Measurements from ENCODE around the gene BRINP3. TPM values are rescaled to one million over a fixed set of nuclear protein-coding genes. Genes with fewer than 3 reads are reported as not detected.

BRINP3 gene
- total RNA-seq, 1 donor from 2014 or later = not detected

GRCh38 chr1:190353538-190354101 lies 124.0 kb downstream of the BRINP3 start:
- no peaks in the 10 kb centered on the region for H3K4me1 ChIP-seq (ENCODE audit: insufficient read depth, low read length)
- no peak overlapping the region for H3K4me2 ChIP-seq (ENCODE audit: low read length)
- no peaks in the 10 kb centered on the region for H3K36me3 Mint-ChIP-seq (ENCODE audit: low read depth, unreplicated experiment)
- no peak overlapping the region for H3K9ac ChIP-seq (ENCODE audit: low read length)
- H3K27me3 ChIP-seq (ENCODE audit: insufficient read depth, low read length) = no peaks in the 10 kb centered on the region
- no peaks in the 10 kb centered on the region for H3K79me2 ChIP-seq (ENCODE audit: insufficient read depth, low read length)
- no peaks in the 10 kb centered on the region for H3K27me3 Mint-ChIP-seq (ENCODE audit: low read depth, unreplicated experiment)
- H3K36me3 ChIP-seq (ENCODE audit: insufficient read depth, low read length) = no peaks in the 10 kb centered on the region
- H3K4me3 ChIP-seq (ENCODE audit: insufficient read depth, low read depth, low read length) = no peak overlapping the region
- no peak overlapping the region for H3K27ac ChIP-seq (ENCODE audit: low read depth, low read length)
- FAIRE-seq (no peak), DNase-seq (ENCODE audit: low read depth) (peak; percentile 5)
- TF ChIP-seq EZH2 (IDR thresholded peaks at IDR 0.05; ENCODE audit: insufficient read depth, low read length) = no peak
- TF ChIP-seq, protein P1, sequence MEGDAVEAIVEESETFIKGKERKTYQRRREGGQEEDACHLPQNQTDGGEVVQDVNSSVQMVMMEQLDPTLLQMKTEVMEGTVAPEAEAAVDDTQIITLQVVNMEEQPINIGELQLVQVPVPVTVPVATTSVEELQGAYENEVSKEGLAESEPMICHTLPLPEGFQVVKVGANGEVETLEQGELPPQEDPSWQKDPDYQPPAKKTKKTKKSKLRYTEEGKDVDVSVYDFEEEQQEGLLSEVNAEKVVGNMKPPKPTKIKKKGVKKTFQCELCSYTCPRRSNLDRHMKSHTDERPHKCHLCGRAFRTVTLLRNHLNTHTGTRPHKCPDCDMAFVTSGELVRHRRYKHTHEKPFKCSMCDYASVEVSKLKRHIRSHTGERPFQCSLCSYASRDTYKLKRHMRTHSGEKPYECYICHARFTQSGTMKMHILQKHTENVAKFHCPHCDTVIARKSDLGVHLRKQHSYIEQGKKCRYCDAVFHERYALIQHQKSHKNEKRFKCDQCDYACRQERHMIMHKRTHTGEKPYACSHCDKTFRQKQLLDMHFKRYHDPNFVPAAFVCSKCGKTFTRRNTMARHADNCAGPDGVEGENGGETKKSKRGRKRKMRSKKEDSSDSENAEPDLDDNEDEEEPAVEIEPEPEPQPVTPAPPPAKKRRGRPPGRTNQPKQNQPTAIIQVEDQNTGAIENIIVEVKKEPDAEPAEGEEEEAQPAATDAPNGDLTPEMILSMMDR (IDR thresholded peaks at IDR 0.05; ENCODE audit: insufficient read depth, low read depth, low read length) = no peak
- H3K27ac Mint-ChIP-seq (ENCODE audit: unreplicated experiment) = no peak overlapping the region
- H2AFZ ChIP-seq (ENCODE audit: low read depth, low read length) = peak overlapping the region; percentile 35
- H3K9me3 ChIP-seq (ENCODE audit: insufficient read depth, low read depth, low read length) = no peaks in the 10 kb centered on the region
- H3K4me1 Mint-ChIP-seq (ENCODE audit: low read depth, unreplicated experiment) = no peaks in the 10 kb centered on the region
- H4K20me1 ChIP-seq (ENCODE audit: insufficient read depth, low read length) = no peaks in the 10 kb centered on the region
- H3K4me3 Mint-ChIP-seq (ENCODE audit: unreplicated experiment) = no peak overlapping the region
- no peaks in the 10 kb centered on the region for H3K9me3 Mint-ChIP-seq (ENCODE audit: unreplicated experiment)

GRCh38 chr1:190344454-190344853 lies 133.2 kb downstream of the BRINP3 start:
- TF ChIP-seq, protein P1 (IDR thresholded peaks at IDR 0.05; ENCODE audit: insufficient read depth, low read depth, low read length) = no peak
- TF ChIP-seq EZH2 (IDR thresholded peaks at IDR 0.05; ENCODE audit: insufficient read depth, low read length) = no peak
- Histone ChIP-seq H3K4me2 (ENCODE audit: low read length) (no peak overlapping the region), H3K9ac (ENCODE audit: low read length) (no peak overlapping the region), H3K79me2 (ENCODE audit: insufficient read depth, low read length) (no peaks in the 10 kb centered on the region), H4K20me1 (ENCODE audit: insufficient read depth, low read length) (no peaks in the 10 kb centered on the region), H3K9me3 (ENCODE audit: insufficient read depth, low read depth, low read length) (no peaks in the 10 kb centered on the region), H3K27me3 (ENCODE audit: insufficient read depth, low read length) (no peaks in the 10 kb centered on the region), H3K4me3 (ENCODE audit: insufficient read depth, low read depth, low read length) (no peak overlapping the region), H3K36me3 (ENCODE audit: insufficient read depth, low read length) (no peaks in the 10 kb centered on the region), H3K4me1 (ENCODE audit: insufficient read depth, low read length) (no peaks in the 10 kb centered on the region), H2AFZ (ENCODE audit: low read depth, low read length) (no peak overlapping the region), H3K27ac (ENCODE audit: low read depth, low read length) (no peak overlapping the region)
- H3K27me3 Mint-ChIP-seq (ENCODE audit: low read depth, unreplicated experiment) = no peaks in the 10 kb centered on the region
- no peaks in the 10 kb centered on the region for H3K9me3 Mint-ChIP-seq (ENCODE audit: unreplicated experiment)
- FAIRE-seq = no peak
- H3K4me3 Mint-ChIP-seq (ENCODE audit: unreplicated experiment) = no peak overlapping the region
- peak; percentile 31 for DNase-seq (ENCODE audit: low read depth)
- H3K27ac Mint-ChIP-seq (ENCODE audit: unreplicated experiment) = no peak overlapping the region
- no peaks in the 10 kb centered on the region for H3K36me3 Mint-ChIP-seq (ENCODE audit: low read depth, unreplicated experiment)
- H3K4me1 Mint-ChIP-seq (ENCODE audit: low read depth, unreplicated experiment) = no peaks in the 10 kb centered on the region

DNA sequence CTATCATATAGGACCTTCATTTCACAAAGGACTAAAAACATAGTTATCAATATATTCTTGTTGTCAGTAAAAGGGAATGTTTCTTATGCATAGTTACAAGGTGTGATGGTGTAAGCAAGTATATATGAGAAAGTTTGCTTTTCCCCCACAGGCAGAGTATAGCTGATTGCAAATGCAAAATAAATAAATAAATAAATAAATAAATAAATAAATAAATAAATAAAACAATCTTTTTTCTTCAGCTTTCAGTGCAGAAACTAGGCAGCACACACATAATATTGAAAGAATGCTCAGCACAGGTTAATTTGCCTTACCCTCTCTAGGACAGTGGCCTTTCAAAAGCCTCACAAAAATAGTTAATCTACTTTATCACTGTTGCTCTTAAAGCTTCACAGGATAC lies 138.8 kb downstream of the BRINP3 start:
- Histone ChIP-seq H3K4me3 (ENCODE audit: insufficient read depth, low read depth, low read length) (no peak overlapping the region), H3K4me2 (ENCODE audit: low read length) (no peak overlapping the region), H3K27me3 (ENCODE audit: insufficient read depth, low read length) (no peaks in the 10 kb centered on the region), H3K79me2 (ENCODE audit: insufficient read depth, low read length) (no peaks in the 10 kb centered on the region), H3K9ac (ENCODE audit: low read length) (no peak overlapping the region), H4K20me1 (ENCODE audit: insufficient read depth, low read length) (no peaks in the 10 kb centered on the region), H2AFZ (ENCODE audit: low read depth, low read length) (no peak overlapping the region), H3K9me3 (ENCODE audit: insufficient read depth, low read depth, low read length) (no peaks in the 10 kb centered on the region), H3K36me3 (ENCODE audit: insufficient read depth, low read length) (no peaks in the 10 kb centered on the region), H3K27ac (ENCODE audit: low read depth, low read length) (no peak overlapping the region), H3K4me1 (ENCODE audit: insufficient read depth, low read length) (no peaks in the 10 kb centered on the region)
- TF ChIP-seq, protein P1 (IDR thresholded peaks at IDR 0.05; ENCODE audit: insufficient read depth, low read depth, low read length) = no peak
- no peak for TF ChIP-seq EZH2 (IDR thresholded peaks at IDR 0.05; ENCODE audit: insufficient read depth, low read length)
- Mint-ChIP-seq H3K27ac (ENCODE audit: unreplicated experiment) (no peak overlapping the region), H3K4me1 (ENCODE audit: low read depth, unreplicated experiment) (no peaks in the 10 kb centered on the region), H3K27me3 (ENCODE audit: low read depth, unreplicated experiment) (no peaks in the 10 kb centered on the region), H3K36me3 (ENCODE audit: low read depth, unreplicated experiment) (no peaks in the 10 kb centered on the region), H3K9me3 (ENCODE audit: unreplicated experiment) (no peaks in the 10 kb centered on the region), H3K4me3 (ENCODE audit: unreplicated experiment) (no peak overlapping the region)
- DNase-seq (ENCODE audit: low read depth) = no peak
- no peak for FAIRE-seq

Measured in astrocyte (in vitro differentiated cells and primary cell).